Measurements from ENCODE around the gene TMEM120B.

- TF ChIP-seq, protein P1, sequence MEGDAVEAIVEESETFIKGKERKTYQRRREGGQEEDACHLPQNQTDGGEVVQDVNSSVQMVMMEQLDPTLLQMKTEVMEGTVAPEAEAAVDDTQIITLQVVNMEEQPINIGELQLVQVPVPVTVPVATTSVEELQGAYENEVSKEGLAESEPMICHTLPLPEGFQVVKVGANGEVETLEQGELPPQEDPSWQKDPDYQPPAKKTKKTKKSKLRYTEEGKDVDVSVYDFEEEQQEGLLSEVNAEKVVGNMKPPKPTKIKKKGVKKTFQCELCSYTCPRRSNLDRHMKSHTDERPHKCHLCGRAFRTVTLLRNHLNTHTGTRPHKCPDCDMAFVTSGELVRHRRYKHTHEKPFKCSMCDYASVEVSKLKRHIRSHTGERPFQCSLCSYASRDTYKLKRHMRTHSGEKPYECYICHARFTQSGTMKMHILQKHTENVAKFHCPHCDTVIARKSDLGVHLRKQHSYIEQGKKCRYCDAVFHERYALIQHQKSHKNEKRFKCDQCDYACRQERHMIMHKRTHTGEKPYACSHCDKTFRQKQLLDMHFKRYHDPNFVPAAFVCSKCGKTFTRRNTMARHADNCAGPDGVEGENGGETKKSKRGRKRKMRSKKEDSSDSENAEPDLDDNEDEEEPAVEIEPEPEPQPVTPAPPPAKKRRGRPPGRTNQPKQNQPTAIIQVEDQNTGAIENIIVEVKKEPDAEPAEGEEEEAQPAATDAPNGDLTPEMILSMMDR (IDR thresholded peaks at IDR 0.05; ENCODE audit: borderline replicate concordance, extremely low read depth, low read length, poor library complexity, severe bottlenecking) = no peak
- no peak for TF ChIP-seq EZH2 (IDR thresholded peaks at IDR 0.05; ENCODE audit: borderline replicate concordance, low read depth, low read length, severe bottlenecking)
Observed at GRCh38 chr12:121780429-121780828, 67.9 kb downstream of the TMEM120B start.

Measured in DND-41 (cell line).